ENCODE data around the gene DIP2C. TPM values are rescaled to one million over a fixed set of nuclear protein-coding genes. Genes with fewer than 3 reads are reported as not detected.

Gene DIP2C
- total RNA-seq, 1 donor from 2014 or later = 30.8 TPM

- intact Hi-C loops (cut with micrococcal nuclease) = no loop called here
- Histone ChIP-seq H3K27ac (replicated peaks) (no peak overlapping the region), H3K27me3 (ENCODE audit: low read depth) (no peaks in the 10 kb centered on the region), H3K4me1 (peaks cover 4% of the 10 kb centered on the region), H3K4me3 (no peak overlapping the region), H3K36me3 (peaks cover 18% of the 10 kb centered on the region), H3K9me3 (replicated peaks) (no peaks in the 10 kb centered on the region)
- TF ChIP-seq CTCF (IDR thresholded peaks at IDR 0.05; ENCODE audit: borderline replicate concordance) = no peak
- no peak for DNase-seq
Measured at GRCh38 chr10:311901-312665, 377.4 kb downstream of the DIP2C start.

- H3K36me3 ChIP-seq = peaks cover 18% of the 10 kb centered on the region
- TF ChIP-seq CTCF (IDR thresholded peaks at IDR 0.05; ENCODE audit: borderline replicate concordance) = no peak
- intact Hi-C loops (cut with micrococcal nuclease) = no loop called here
Measured at GRCh38 chr10:310976-311639, 378.4 kb downstream of the DIP2C start.

DNA sequence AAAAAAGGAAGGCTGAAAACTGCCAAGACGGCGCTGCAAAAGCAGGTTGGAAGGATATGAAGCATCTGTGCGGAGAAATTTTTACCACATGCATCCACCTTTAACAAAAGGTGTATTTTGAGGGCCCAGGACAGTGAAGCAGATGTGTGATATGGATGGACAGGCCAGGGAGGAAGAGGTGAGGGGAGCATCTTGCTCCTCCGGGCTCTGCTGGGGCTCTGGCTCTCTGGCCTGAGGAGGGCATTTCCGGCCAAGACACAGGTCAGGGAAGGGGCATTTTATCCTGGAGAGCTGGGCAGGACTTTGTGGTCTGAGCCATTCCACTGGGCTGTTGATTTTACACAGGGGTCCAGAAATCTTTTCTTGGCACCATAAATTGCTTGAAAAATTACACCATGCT is 379.1 kb downstream of the DIP2C start:
- intact Hi-C loops (cut with micrococcal nuclease) = no loop called here
- TF ChIP-seq CTCF (IDR thresholded peaks at IDR 0.05; ENCODE audit: borderline replicate concordance) = no peak

More at GRCh38 chr10:310976-311639, 378.4 kb downstream of the DIP2C start:
- Histone ChIP-seq H3K4me1 (peaks cover 11% of the 10 kb centered on the region), H3K9me3 (replicated peaks) (no peaks in the 10 kb centered on the region), H3K27me3 (ENCODE audit: low read depth) (no peaks in the 10 kb centered on the region), H3K27ac (replicated peaks) (no peak overlapping the region), H3K4me3 (no peak overlapping the region)
- DNase-seq = no peak

GRCh38 chr10:308572-309085 is 380.8 kb downstream of the DIP2C start:
- peaks cover 22% of the 10 kb centered on the region for H3K36me3 ChIP-seq
- no peaks in the 10 kb centered on the region for H3K27me3 ChIP-seq (ENCODE audit: low read depth)
- H3K9me3 ChIP-seq (replicated peaks) = no peaks in the 10 kb centered on the region
- DNase-seq = no peak
- no peak overlapping the region for H3K27ac ChIP-seq (replicated peaks)
- no peak for TF ChIP-seq CTCF (IDR thresholded peaks at IDR 0.05; ENCODE audit: borderline replicate concordance)
- H3K4me3 ChIP-seq = no peak overlapping the region
- intact Hi-C loops (cut with micrococcal nuclease) = no loop called here
- H3K4me1 ChIP-seq = peaks cover 11% of the 10 kb centered on the region

More for the DNA sequence above, 379.1 kb downstream of the DIP2C start:
- no peaks in the 10 kb centered on the region for H3K9me3 ChIP-seq (replicated peaks)
- H3K4me3 ChIP-seq = no peak overlapping the region
- no peak overlapping the region for H3K27ac ChIP-seq (replicated peaks)
- peaks cover 18% of the 10 kb centered on the region for H3K36me3 ChIP-seq
- peaks cover 11% of the 10 kb centered on the region for H3K4me1 ChIP-seq
- DNase-seq = no peak
- no peaks in the 10 kb centered on the region for H3K27me3 ChIP-seq (ENCODE audit: low read depth)

- TF ChIP-seq CTCF (IDR thresholded peaks at IDR 0.05; ENCODE audit: borderline replicate concordance) = no peak
- peaks cover 11% of the 10 kb centered on the region for H3K4me1 ChIP-seq
- no peak overlapping the region for H3K27ac ChIP-seq (replicated peaks)
- no peaks in the 10 kb centered on the region for H3K27me3 ChIP-seq (ENCODE audit: low read depth)
- DNase-seq = no peak
- no peaks in the 10 kb centered on the region for H3K9me3 ChIP-seq (replicated peaks)
- intact Hi-C loops (cut with micrococcal nuclease) = no loop called here
- no peak overlapping the region for H3K4me3 ChIP-seq
- H3K36me3 ChIP-seq = peaks cover 25% of the 10 kb centered on the region
Measured at GRCh38 chr10:308101-308500, 381.4 kb downstream of the DIP2C start.
